GM23338 (cell line): ENCODE measurements around the gene RPS4Y1. TPM values are rescaled to one million over a fixed set of nuclear protein-coding genes. Genes with fewer than 3 reads are reported as not detected.
A peak's percentile ranks its signal among the peaks of the same experiment; 100 is the strongest.

ENCODE experiments used
- ATAC-seq: fragments of 200-7000 bp; cut with Tn5 transposase; 3 replicates; pipeline ENCODE4 v1.9.1; 2020
- DNase-seq: peaks from one replicate; pipeline ENCODE4 v3.0.0-alpha.2; 2015; ENCODE audit warnings: low spot score
- H2AFZ ChIP-seq: fragments of 200-600 bp; sonication (generic); 2 replicates; pipeline ENCODE4 v1.8.0; 2016; ENCODE audit warnings: antibody characterized with exemption, mild to moderate bottlenecking, moderate library complexity
- H3F3A ChIP-seq: fragments of 200-600 bp; sonication (generic); replicated peaks from 2 replicates; pipeline ENCODE4 v1.8.0; 2017; ENCODE audit warnings: antibody characterized with exemption, mixed run types, low read depth
- H3K27ac ChIP-seq: fragments of 200-600 bp; sonication (generic); 2 replicates; pipeline ENCODE4 v1.6.1; 2016; ENCODE audit warnings: low read depth
- H3K27me3 ChIP-seq: fragments of 200-600 bp; sonication (generic); 2 replicates; pipeline ENCODE4 v1.8.0; 2016; ENCODE audit warnings: mild to moderate bottlenecking, mixed run types, moderate library complexity; ENCODE audit not compliant: insufficient read depth
- H3K36me3 ChIP-seq: fragments of 200-600 bp; sonication (generic); 2 replicates; pipeline ENCODE4 v1.8.0; 2016; ENCODE audit warnings: mild to moderate bottlenecking; ENCODE audit not compliant: insufficient read depth
- H3K4me1 ChIP-seq: fragments of 200-600 bp; sonication (generic); 2 replicates; pipeline ENCODE4 v1.8.0; 2016; ENCODE audit warnings: mild to moderate bottlenecking, moderate library complexity; ENCODE audit not compliant: insufficient read depth
- H3K4me2 ChIP-seq: fragments of 200-600 bp; sonication (generic); 2 replicates; pipeline ENCODE4 v1.7.1; 2017; ENCODE audit warnings: mixed run types
- H3K4me3 ChIP-seq: fragments of 200-600 bp; sonication (generic); 2 replicates; pipeline ENCODE4 v1.6.1; 2016; ENCODE audit warnings: mixed run types
- H3K79me2 ChIP-seq: fragments of 200-600 bp; sonication (generic); replicated peaks from 2 replicates; pipeline ENCODE4 v1.8.0; 2017; ENCODE audit warnings: mild to moderate bottlenecking; ENCODE audit not compliant: insufficient read depth
- H3K9me2 ChIP-seq: fragments of 200-600 bp; sonication (generic); 2 replicates; pipeline ENCODE4 v1.8.0; 2017; ENCODE audit not compliant: insufficient read depth
- H4K20me1 ChIP-seq: fragments of 200-600 bp; sonication (generic); replicated peaks from 2 replicates; pipeline ENCODE4 v1.8.0; 2017; ENCODE audit warnings: mild to moderate bottlenecking; ENCODE audit not compliant: insufficient read depth
- H3K27ac Mint-ChIP-seq: 2 replicates; pipeline ENCODE4 v1.8.0; 2020; ENCODE audit warnings: inconsistent platforms, mild to moderate bottlenecking, moderate library complexity, mixed read lengths
- H3K27me3 Mint-ChIP-seq: 3 replicates; pipeline ENCODE4 v1.8.0; 2022; ENCODE audit warnings: low read depth, mild to moderate bottlenecking, moderate library complexity, mixed read lengths, inconsistent platforms; ENCODE audit not compliant: insufficient read depth, poor library complexity
- H3K36me3 Mint-ChIP-seq: 3 replicates; pipeline ENCODE4 v1.8.0; 2021; ENCODE audit warnings: low read depth, mild to moderate bottlenecking, inconsistent platforms, moderate library complexity, mixed read lengths
- H3K4me1 Mint-ChIP-seq: 3 replicates; pipeline ENCODE4 v1.8.0; 2020; ENCODE audit warnings: mild to moderate bottlenecking, inconsistent platforms, mixed read lengths
- H3K4me3 Mint-ChIP-seq: 3 replicates; pipeline ENCODE4 v1.8.0; 2021; ENCODE audit warnings: moderate library complexity, mild to moderate bottlenecking, inconsistent platforms, mixed read lengths
- H3K9me3 Mint-ChIP-seq: 3 replicates; pipeline ENCODE4 v1.8.0; 2020; ENCODE audit warnings: moderate library complexity, mild to moderate bottlenecking, inconsistent platforms, mixed read lengths
- CREB1 ChIP-seq: fragments of 250-450 bp; sonication (Bioruptor Pico); IDR thresholded peaks from 2 replicates; pipeline ENCODE4 v1.5.0; 2020; ENCODE audit warnings: low read depth, mild to moderate bottlenecking, moderate library complexity
- EZH2 ChIP-seq: fragments of 200-600 bp; sonication (generic); IDR thresholded peaks from one replicate; pipeline ENCODE4 v1.8.0; 2017; ENCODE audit warnings: antibody characterized with exemption, mild to moderate bottlenecking, low read depth; ENCODE audit not compliant: unreplicated experiment
- EZH2phosphoT487 ChIP-seq: fragments of 200-600 bp; sonication (generic); IDR thresholded peaks from one replicate; pipeline ENCODE4 v1.8.1; 2018; ENCODE audit warnings: antibody characterized with exemption; ENCODE audit not compliant: unreplicated experiment
- NANOG ChIP-seq: IDR thresholded peaks from 2 replicates; pipeline ENCODE4 v1.6.1; 2016; ENCODE audit warnings: antibody characterized with exemption, borderline replicate concordance
- POLR2AphosphoS5 ChIP-seq: IDR thresholded peaks from 2 replicates; pipeline ENCODE4 v1.6.1; 2016; ENCODE audit warnings: antibody characterized with exemption, low read depth
- ZNF114 ChIP-seq: fragments of 250-450 bp; sonication (Bioruptor Pico); IDR thresholded peaks from 2 replicates; pipeline ENCODE4 v1.5.0; 2020; ENCODE audit warnings: mild to moderate bottlenecking, moderate library complexity
- ZNF331 ChIP-seq: fragments of 250-450 bp; sonication (Bioruptor Pico); IDR thresholded peaks from 2 replicates; pipeline ENCODE4 v1.5.0; 2020; ENCODE audit warnings: low read depth, mild to moderate bottlenecking, moderate library complexity
- polyA plus RNA-seq: library from polyadenylated mRNA; unstranded; fragments of >200 nt; fragmentation: Nextera tagmentation; extraction: Ambion mirVana; gene quantifications from 2 replicates; pipeline ENCODE4 v1.2.1, GENCODE V29; 2016
- total RNA-seq: library from RNA; depleted of rRNA; stranded (reverse); fragments of >200 nt; shearing (Covaris generic); gene quantifications from 2 replicates; pipeline ENCODE4 v1.2.3, GENCODE V29; 2014
- TF ChIP-seq, protein P1 (sequence below), 2 experiments: fragments of 200-600 bp in 1 of 2; sonication (generic) in 1 of 2; conservative IDR thresholded peaks; 2 replicates each; pipeline versions ENCODE4 v1.5.1 to v1.6.1; 2016 to 2017; ENCODE audit warnings: antibody characterized with exemption in 2 of 2, low read depth in 2 of 2, mild to moderate bottlenecking in 2 of 2, moderate library complexity in 1 of 2
- TF ChIP-seq, protein P2 (sequence below): IDR thresholded peaks from 2 replicates; pipeline ENCODE4 v1.6.1; 2016; ENCODE audit warnings: antibody characterized with exemption
- TF ChIP-seq, protein P3 (sequence below): IDR thresholded peaks from one replicate; pipeline ENCODE4 v1.6.1; 2018; ENCODE audit warnings: antibody characterized with exemption; ENCODE audit not compliant: unreplicated experiment

RPS4Y1 gene
- total and polyA plus RNA-seq, 2 experiments from 2014 or later, result 216 to 294 TPM

DNA sequence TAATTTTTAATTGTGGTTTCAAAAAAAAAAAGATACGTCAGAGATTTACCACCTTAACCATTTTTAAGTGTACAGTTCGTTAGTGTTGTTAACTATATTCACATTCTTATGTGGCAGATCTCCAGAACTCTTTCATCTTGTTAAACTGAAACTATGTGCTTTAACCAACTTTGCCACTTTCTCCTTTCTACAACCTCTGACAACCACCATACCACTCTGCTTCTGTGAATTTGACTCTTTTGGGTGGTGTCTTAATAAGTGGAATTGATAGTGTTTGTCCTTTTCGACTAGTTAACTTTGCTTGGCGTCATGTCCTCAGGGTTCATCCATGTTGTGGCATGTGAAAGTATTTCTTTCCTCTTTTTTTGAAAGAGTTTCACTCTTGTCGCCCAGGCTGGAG, 15.7 kb downstream of the RPS4Y1 start (continued):
- TF ChIP-seq, protein P1, sequence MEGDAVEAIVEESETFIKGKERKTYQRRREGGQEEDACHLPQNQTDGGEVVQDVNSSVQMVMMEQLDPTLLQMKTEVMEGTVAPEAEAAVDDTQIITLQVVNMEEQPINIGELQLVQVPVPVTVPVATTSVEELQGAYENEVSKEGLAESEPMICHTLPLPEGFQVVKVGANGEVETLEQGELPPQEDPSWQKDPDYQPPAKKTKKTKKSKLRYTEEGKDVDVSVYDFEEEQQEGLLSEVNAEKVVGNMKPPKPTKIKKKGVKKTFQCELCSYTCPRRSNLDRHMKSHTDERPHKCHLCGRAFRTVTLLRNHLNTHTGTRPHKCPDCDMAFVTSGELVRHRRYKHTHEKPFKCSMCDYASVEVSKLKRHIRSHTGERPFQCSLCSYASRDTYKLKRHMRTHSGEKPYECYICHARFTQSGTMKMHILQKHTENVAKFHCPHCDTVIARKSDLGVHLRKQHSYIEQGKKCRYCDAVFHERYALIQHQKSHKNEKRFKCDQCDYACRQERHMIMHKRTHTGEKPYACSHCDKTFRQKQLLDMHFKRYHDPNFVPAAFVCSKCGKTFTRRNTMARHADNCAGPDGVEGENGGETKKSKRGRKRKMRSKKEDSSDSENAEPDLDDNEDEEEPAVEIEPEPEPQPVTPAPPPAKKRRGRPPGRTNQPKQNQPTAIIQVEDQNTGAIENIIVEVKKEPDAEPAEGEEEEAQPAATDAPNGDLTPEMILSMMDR (conservative IDR thresholded peaks at IDR 0.05; ENCODE audit: low read depth in 2 of 2), result no peak
- TF ChIP-seq, protein P2, sequence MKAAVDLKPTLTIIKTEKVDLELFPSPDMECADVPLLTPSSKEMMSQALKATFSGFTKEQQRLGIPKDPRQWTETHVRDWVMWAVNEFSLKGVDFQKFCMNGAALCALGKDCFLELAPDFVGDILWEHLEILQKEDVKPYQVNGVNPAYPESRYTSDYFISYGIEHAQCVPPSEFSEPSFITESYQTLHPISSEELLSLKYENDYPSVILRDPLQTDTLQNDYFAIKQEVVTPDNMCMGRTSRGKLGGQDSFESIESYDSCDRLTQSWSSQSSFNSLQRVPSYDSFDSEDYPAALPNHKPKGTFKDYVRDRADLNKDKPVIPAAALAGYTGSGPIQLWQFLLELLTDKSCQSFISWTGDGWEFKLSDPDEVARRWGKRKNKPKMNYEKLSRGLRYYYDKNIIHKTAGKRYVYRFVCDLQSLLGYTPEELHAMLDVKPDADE, result no peak
- TF ChIP-seq NANOG (no peak), EZH2 (no peak), ZNF114 (CRISPR knock-in tag) (no peak), POLR2AphosphoS5 (no peak), ZNF331 (CRISPR knock-in tag) (no peak), EZH2phosphoT487 (no peak), CREB1 (CRISPR knock-in tag) (no peak)
- TF ChIP-seq, protein P3, sequence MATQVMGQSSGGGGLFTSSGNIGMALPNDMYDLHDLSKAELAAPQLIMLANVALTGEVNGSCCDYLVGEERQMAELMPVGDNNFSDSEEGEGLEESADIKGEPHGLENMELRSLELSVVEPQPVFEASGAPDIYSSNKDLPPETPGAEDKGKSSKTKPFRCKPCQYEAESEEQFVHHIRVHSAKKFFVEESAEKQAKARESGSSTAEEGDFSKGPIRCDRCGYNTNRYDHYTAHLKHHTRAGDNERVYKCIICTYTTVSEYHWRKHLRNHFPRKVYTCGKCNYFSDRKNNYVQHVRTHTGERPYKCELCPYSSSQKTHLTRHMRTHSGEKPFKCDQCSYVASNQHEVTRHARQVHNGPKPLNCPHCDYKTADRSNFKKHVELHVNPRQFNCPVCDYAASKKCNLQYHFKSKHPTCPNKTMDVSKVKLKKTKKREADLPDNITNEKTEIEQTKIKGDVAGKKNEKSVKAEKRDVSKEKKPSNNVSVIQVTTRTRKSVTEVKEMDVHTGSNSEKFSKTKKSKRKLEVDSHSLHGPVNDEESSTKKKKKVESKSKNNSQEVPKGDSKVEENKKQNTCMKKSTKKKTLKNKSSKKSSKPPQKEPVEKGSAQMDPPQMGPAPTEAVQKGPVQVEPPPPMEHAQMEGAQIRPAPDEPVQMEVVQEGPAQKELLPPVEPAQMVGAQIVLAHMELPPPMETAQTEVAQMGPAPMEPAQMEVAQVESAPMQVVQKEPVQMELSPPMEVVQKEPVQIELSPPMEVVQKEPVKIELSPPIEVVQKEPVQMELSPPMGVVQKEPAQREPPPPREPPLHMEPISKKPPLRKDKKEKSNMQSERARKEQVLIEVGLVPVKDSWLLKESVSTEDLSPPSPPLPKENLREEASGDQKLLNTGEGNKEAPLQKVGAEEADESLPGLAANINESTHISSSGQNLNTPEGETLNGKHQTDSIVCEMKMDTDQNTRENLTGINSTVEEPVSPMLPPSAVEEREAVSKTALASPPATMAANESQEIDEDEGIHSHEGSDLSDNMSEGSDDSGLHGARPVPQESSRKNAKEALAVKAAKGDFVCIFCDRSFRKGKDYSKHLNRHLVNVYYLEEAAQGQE, result no peak

DNA sequence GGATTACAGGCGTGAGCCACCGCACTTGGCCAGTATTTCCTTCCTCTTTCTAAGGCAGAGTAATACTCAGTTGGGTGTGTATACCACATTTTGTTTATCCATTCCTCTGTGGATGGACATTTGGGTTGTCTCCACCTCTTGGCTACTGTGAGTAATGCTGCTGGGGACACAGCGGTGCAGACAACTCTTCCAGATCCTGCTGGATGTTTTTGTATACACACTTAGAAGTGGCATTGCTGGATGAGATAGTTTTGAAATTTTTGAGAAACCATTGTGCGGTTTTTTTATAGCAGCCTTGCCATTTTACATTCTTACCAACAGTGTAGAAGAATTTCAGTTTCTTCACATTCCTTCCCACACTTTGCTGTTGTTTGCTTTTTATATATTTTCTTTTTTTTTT, 16.3 kb downstream of the RPS4Y1 start:
- no peaks in the 10 kb centered on the region for H3F3A ChIP-seq
- H3K9me2 ChIP-seq, result no peaks in the 10 kb centered on the region
- Mint-ChIP-seq H3K4me3 (no peak overlapping the region), H3K27ac (no peak overlapping the region), H3K9me3 (no peaks in the 10 kb centered on the region), H3K36me3 (peaks cover 93% of the 10 kb centered on the region), H3K4me1 (peaks cover 6% of the 10 kb centered on the region; the same call in 2 of the 3 replicates), H3K27me3 (no peaks in the 10 kb centered on the region)
- 0 out of 2 replicates have a peak overlapping the region, but pooled peaks have one; percentile 19 for H3K27ac ChIP-seq
- H3K4me3 ChIP-seq, result no peak overlapping the region
- H2AFZ ChIP-seq, result no peak overlapping the region
- H3K79me2 ChIP-seq, result peaks cover 97% of the 10 kb centered on the region
- ATAC-seq, result peak; percentile 62
- peak; percentile 31 for DNase-seq
- H3K27me3 ChIP-seq, result no peaks in the 10 kb centered on the region
- H3K4me2 ChIP-seq, result no peak overlapping the region
- no peaks in the 10 kb centered on the region for H3K4me1 ChIP-seq
- H4K20me1 ChIP-seq, result peaks cover 20% of the 10 kb centered on the region; the same call in 1 of the 2 replicates
- peaks cover 39% of the 10 kb centered on the region for H3K36me3 ChIP-seq
- no peak for TF ChIP-seq ZNF331 (CRISPR knock-in tag)
- TF ChIP-seq, protein P1 (conservative IDR thresholded peaks at IDR 0.05; ENCODE audit: low read depth in 2 of 2), result peak; percentile 32 to 33
- TF ChIP-seq EZH2phosphoT487, result no peak
- TF ChIP-seq CREB1 (CRISPR knock-in tag), result no peak
